Measurements from ENCODE around the gene STAT3.
"Not testable (repeated sequence)": the region's sequence is repeated elsewhere in the genome, so short reads cannot be mapped to it uniquely, and the experiment has no call there.

Gene STAT3

GRCh38 chr17:42348104-42348503, 40.1 kb downstream of the STAT3 start:
- DNase-seq (ENCODE audit: low read depth in 2 of 2), result no peak

DNA sequence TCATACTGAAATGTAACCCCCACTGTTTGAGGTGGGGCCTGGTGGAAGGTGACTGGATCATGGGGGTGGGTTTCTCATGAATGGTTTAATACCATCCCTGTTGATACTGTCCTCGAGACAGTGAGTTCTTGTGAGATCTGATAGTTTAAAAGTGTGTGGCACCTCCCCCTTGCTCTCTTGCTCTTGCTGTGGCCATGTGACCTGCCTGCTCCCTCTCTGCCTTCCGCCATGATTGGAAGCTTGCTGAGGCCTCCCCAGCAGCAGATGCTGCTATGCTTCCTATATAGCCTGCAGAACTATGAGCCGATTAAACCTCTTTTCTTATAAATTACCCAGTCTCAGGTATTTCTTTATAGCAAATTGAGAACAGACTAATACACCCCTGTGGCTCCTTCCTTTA, 40.6 kb downstream of the STAT3 start:
- DNase-seq (ENCODE audit: low read depth in 2 of 2), result no peak

DNA sequence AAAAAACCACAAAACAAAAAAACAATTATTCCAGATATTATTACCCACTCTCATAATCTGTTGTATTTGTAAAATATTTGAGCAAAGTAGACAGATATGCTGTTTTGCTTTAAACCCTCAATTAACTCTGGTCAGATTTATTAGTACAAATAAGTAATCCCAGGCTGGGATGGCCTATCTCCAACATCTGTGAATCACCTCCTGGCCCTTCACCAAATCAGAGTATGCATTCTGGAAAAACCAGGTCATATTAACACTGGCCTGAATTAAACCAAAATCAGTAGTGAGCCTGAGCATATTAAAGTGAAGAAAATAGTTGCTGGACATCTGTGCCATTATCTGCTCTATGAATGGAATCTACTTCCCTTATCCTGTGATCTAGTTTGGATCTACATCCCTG, 41.0 kb downstream of the STAT3 start:
- no peak for DNase-seq (ENCODE audit: low read depth in 2 of 2)

DNA sequence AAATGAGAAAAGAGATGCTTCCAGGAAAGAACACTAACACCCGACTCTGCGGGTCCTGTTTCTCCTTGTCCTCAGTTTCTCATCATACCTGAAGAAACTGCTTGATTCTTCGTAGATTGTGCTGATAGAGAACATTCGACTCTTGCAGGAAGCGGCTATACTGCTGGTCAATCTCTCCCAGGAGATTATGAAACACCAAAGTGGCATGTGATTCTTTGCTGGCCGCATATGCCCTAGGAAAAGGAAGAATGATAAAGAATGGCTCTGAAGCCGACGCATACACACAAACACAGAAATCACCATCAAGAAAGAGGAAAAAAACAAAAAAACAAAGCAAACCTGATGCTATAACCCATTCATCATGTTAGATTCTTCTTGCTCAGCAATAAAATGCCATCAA, 41.8 kb downstream of the STAT3 start:
- no peak for DNase-seq (ENCODE audit: low read depth in 2 of 2)

DNA sequence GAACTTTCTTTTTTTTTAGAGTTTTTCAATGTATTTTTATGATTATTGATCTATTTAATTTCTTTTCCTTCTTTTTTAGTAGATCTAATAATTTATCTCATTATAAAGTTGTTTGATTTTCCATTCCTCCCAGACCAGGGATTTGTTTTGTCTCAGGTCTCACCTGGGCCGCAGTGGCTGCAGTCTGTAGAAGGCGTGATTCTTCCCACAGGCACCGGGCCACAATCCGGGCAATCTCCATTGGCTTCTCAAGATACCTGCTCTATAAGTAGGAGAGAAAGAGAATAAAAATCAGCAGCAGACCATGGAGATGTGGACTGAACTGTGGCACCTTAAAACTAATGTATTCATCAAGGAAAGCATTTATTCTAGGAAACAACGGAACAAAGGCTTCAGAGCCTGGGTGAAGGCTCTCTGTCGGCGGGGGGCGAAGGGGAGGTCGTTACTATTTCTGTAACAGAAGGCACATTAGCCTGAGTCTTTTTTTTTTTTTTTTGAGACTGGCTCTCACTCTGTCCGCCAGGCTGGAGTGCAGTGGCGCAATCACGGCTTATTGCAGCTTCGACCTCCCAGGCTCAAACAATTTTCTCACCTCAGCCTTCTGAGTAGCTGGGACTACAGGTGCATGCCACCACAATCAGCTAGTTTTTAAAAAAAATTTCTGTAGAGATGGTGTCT, 42.7 kb downstream of the STAT3 start:
- DNase-seq (ENCODE audit: low read depth in 2 of 2), result no peak

DNA sequence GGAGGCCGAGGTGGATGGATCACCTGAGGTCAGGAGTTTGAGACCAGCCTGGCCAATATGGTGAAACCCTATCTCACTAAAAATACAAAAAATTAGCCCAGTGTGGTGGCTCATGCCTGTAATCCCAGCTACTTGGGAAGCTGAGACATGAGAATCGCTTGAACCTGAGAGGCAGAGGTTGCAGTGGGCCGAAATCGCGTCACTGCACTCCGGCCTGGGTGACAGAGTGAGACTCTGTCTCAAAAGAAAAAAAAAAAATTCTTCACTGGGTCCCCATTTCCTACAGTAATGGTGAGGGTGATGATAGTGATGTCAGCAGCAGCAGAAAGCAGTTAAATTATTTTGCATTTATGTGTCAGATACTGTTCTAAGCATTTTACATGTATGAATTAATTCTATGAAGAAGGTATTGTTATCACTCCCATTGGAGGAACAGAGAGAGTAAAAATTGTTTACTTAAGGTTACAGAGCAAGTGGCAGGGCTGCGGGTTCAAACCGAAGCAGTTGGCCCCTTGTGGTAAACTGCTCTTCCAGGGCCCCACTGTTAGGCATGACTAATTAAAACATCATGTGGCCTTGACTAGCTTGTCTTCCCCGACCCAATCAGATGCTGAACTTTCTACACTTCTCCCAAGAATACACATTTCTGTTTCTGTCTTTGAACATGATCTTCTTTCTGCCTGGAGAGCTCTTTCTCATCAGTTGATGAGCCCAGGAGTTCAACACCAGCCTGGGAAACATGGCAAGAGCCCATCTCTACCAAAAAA, 45.8 kb downstream of the STAT3 start:
- no peak for DNase-seq (ENCODE audit: low read depth in 2 of 2)

- DNase-seq (ENCODE audit: low read depth in 2 of 2), result no peak
These were observed 46.7 kb downstream of the STAT3 start for GRCh38 chr17:42341568-42341967.

DNA sequence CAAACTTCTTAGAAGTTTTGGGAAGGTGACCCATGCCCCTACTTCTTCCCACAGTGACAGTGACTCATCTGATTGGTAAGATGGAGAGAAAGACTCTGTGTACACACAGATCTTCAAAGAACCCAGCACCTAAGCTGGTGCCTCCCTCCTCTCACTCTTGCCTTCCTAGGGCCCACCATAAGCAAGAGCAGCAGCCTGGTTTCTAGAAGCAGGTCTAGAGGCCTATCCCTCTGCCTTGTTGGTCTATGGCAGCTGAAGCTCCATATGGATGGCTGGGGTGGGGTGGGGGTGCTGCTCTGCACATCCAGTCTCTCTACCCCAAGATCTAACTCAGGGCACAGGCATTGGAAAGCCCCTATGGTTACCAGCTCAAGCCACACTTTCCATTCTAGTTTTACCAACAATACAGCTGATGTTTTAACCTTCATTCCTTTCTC, 47.5 kb downstream of the STAT3 start:
- no peak for DNase-seq (ENCODE audit: low read depth in 2 of 2)

DNA sequence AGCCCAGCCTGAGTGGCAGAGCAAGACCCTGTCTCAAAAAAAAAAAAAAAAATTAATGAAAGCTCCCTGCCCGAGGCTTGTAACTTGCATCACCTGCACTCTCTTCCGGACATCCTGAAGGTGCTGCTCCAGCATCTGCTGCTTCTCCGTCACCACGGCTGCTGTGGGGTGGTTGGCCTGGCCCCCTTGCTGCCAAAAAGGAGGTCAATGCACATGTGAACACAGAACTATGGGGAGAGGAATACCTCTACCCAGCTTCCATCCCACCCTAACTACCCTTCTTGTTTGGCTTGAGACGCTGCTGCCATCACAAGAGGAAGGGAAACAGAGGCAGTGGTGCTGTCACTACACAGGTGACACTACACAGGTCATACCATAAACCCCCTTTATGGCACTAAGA, 49.0 kb downstream of the STAT3 start:
- DNase-seq (ENCODE audit: low read depth in 2 of 2), result no peak

DNA sequence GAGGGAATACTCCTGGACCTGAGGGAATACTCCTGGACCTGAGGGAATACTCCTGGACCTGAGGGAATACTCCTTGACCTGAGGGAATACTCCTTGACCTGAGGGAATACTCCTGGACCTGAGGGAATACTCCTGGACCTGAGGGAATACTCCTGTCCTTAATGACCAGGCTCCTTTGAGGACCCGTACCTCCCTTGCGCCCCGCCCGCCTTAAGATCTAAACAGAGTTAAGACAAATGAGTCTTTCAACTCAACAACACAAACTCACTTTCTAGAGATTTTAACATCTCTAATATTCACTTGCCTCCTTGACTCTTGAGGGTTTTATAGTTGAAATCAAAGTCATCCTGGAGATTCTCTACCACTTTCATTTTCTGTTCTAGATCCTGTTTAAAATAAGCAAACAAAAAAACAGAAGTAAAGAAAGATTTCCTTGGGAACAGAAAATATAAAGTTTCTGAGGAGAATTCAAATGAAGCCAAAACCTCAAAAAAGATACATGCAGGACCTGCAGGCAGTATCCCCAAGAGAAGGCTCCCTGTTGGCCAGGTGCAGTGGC, 49.7 kb downstream of the STAT3 start:
- no peak for DNase-seq (ENCODE audit: low read depth in 2 of 2)

- peak in 1 of 2 donors; percentile 33 for DNase-seq (ENCODE audit: low read depth in 2 of 2)
These were observed 50.8 kb downstream of the STAT3 start for GRCh38 chr17:42337442-42337841.

DNA sequence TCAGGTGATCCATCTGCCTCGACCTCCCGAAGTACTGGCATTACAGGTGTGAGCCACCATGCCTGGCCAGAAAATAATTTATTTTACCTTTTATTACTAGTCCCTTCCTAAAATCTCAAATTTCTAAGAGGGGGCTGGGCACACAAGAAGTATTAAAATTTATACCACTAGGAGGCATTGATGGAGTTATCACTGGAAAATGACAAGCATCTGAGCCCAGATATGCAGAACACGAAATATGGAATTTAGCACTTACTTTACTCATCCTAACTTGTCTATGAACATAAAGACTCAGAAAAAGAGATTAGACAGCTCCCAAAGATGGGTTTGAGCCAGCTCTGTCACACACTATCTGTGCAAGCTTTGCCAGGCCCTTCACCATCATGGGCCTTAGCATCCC, 53.6 kb downstream of the STAT3 start:
- no peak for DNase-seq (ENCODE audit: low read depth in 2 of 2)

DNA sequence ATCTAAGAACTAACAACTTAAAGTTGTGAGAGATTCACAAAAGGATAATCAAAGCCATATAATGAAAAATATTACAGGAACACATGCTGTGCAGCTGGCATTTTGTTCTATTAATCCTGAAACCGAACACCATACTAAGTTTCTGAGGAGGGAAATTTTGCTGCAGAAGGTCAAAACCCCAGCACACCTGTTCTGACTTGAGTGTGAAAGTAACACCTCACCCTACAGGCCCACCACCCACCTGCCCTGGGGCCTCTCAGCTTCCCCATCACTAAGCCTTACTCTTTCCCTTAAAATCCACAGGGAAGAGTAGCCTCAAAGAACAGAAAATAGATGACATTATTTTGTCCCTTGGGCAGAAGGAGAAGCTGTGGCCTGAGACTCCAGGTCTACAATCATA, 55.2 kb downstream of the STAT3 start:
- DNase-seq (ENCODE audit: low read depth in 2 of 2), result no peak

- DNase-seq (ENCODE audit: low read depth in 2 of 2), result no peak
These were observed 58.9 kb downstream of the STAT3 start for GRCh38 chr17:42329025-42329976.

DNA sequence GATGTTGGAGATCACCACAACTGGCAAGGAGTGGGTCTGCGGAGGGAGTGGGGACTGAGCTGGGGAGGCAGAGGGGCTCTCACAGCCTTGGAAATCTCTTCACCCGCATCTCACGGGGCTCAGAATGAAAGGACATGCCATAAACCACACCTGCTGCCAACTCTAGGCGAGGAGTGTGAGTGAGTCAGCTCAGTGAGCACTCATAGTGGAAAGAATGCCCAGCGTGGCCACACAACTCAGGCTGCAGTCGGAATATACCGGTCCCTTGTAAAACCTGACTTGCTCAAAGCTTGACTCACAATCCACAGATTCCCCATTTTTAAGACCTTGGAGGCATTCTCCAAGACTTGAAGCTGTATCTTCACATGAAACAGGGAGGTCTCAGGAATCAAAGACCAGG, 63.2 kb downstream of the STAT3 start:
- no peak for DNase-seq (ENCODE audit: low read depth in 2 of 2)

GRCh38 chr17:42323268-42323773, 64.9 kb downstream of the STAT3 start:
- no peak for DNase-seq (ENCODE audit: low read depth in 2 of 2)

GRCh38 chr17:42322382-42323267, 65.6 kb downstream of the STAT3 start:
- DNase-seq (ENCODE audit: low read depth in 2 of 2), result peak; percentile 86 to 93

GRCh38 chr17:42321555-42321954, 66.7 kb downstream of the STAT3 start:
- DNase-seq (ENCODE audit: low read depth in 2 of 2), result no peak

DNA sequence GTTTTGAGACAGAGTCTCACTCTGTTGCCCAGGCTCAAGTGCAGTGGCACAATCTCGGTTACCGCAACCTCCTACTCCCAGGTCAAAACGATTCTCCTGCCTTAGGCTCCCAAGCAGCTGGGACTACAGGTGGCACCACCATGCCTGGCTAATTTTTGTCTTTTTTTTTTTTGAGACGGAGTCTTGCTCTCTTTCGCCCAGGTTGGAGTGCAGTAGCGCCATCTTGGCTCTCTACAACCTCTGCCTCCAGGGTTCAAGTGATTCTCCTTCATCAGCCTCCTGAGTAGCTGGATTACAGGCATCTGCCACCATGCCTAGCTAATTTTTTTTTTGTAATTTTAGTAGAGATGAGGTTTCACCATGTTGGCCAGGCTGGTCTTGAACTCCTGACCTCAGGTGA, 70.3 kb downstream of the STAT3 start:
- not testable (repeated sequence) for DNase-seq (ENCODE audit: low read depth in 2 of 2)

GRCh38 chr17:42317266-42317845, 70.9 kb downstream of the STAT3 start:
- no peak for DNase-seq (ENCODE audit: low read depth in 2 of 2)
